ENCODE measurements around the gene CEP164.

Gene CEP164

GRCh38 chr11:117421041-117421440 lies 93.4 kb downstream of the CEP164 start:
- no peak for DNase-seq (ENCODE audit: low read depth)

DNA sequence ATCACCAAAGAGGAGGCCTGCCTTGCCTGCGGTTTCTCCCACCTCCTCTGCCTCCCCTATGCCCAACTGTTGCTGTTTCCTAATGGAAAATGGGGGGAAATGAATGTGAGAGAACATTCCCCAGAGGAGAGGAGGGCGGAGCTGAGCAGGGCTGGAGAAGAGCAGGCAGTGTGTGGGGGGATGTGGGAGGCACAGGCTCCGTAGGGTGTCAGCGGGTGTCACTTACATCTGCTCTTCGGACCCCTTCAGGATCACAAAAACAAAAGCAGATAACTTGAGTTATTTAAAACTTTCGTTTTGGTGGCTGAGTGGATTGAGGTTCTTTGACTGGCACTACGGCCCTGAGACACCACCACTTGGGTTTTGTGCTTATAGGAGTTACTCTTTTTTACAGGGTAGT lies 93.8 kb downstream of the CEP164 start:
- DNase-seq (ENCODE audit: low read depth), result no peak

DNA sequence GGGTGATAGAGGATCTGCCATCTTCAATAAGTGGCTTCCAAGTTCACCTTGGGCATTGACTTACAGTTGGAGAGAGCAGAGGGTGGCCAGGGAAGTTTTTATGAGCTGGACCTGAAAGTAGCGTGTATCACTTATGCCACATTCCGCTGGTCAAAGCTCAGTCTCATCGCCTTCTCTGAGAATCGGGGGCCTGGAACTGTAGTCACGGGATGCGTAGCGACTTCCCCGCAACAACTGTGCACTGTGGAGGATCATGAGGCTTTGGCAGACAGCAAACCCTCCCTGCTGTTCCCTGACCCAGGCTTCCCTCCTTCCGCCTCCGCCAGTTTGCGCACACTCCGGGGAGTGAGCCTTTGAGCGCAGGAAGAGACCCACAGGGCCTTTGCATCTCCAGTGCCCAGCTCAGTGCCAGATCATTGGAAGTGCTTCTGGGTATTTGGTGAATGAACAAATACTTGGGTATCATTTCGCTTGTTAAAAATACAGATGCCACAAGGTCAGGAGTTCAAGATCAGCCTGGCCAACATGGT lies 95.5 kb downstream of the CEP164 start:
- no peak for DNase-seq (ENCODE audit: low read depth)

GRCh38 chr11:117424781-117425180 lies 97.1 kb downstream of the CEP164 start:
- DNase-seq (ENCODE audit: low read depth), result no peak

DNA sequence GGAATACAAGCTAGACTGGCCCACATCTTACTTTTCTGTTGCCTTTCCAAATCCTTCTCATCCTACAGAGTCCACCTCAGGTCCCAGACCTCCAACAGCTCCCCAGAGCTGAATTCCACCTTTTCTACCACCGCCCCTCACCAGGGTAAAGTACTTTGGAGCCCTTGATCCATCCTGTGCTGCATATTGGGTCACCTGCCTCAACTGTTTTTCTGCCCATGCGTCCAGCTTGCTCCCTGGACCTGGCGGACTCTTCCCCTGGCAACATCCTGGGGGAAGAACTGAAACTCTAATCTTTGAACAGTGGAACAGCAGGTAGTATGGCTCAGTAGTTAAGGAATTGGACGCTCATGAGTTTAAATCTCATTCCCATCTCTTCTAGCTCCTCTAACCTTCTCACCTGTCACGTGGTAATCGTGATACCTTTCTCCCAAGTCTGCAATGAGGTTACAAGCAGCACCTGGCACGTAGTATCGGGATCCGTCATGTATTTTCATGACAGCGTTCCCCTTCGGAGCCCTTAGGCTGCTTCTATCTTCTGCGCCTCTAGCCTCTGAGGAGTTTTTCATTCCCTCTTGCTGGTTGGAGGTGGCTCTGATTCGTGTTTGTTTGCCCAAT lies 98.1 kb downstream of the CEP164 start:
- no peak for DNase-seq (ENCODE audit: low read depth)

- DNase-seq (ENCODE audit: low read depth), result peak; percentile 65
Observed at GRCh38 chr11:117426297-117426685, 98.6 kb downstream of the CEP164 start.

DNA sequence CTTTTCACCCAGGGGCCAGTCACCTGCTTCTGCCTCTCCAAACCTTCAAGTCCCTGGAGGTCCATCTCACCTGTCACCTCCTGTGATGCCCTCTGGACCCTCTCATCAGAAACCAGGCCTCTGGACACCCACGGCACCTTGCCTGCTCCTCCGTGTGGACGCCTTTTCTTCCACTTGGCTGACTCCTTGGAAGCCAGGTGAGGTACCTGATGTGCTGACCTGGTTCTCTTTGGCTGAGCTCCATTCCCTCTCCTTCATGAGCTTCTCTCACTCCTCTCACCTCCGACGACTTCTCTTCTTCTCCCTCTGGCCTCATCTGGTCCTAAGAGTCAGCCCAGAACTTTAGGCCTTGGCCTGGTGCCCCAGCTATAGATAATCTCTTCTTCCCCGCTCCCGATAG lies 99.3 kb downstream of the CEP164 start:
- no peak for DNase-seq (ENCODE audit: low read depth)

GRCh38 chr11:117427356-117427874 lies 99.8 kb downstream of the CEP164 start:
- no peak for DNase-seq (ENCODE audit: low read depth)

DNA sequence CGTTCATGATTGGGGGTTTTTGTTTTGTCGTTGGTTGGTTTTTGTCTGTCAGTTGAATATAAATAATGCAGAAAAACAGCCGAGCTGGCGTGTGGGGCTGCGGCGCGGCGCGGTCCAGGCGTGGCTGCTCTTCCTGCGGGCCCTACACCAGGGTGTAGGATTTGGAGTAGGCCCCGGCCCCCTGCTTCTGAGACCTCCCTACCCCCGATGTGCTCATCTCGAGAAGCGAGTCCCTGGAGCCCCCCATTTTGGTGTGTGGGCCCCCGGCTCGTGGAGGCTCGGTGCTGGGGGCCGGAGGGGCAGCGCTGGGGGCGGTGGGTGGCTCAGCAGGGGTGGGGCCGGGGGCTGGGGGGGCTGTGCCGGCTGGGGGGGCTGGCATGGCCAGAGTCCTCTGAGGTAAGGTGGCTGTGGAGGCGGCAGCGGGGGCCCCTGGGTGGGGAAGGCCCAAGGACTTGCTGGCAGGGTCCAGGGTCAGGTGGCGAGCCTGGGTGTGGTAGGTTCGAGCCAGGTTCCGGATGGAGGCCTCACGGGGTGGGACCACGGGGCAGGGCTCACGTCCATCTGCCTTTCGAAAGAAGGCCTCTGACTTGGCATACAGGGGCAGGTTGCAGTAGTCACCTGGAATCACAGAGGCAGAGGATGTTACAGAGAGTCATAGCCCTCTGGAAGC lies 100.7 kb downstream of the CEP164 start:
- DNase-seq (ENCODE audit: low read depth), result no peak

DNA sequence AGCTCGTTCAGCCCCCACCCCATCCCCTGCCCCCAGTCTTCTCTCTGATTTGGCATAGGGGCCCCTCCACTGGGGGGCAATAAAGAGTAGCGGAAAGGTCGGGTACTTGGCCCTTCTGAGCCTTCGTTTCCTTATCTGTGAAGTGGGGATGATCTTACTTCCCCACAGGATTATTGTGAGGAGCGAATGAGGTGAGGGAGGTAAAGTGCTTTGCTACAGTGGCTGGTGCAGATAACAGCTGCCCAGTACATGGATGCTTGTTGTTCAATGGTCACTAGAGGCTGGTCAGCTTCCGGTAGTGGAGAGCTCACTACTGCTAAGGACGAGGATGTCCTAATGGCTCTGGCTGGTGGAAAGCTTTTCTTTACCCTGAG lies 101.2 kb downstream of the CEP164 start:
- no peak for DNase-seq (ENCODE audit: low read depth)

GRCh38 chr11:117430293-117430955 lies 102.8 kb downstream of the CEP164 start:
- DNase-seq (ENCODE audit: low read depth), result no peak

- no peak for DNase-seq (ENCODE audit: low read depth)
Observed at GRCh38 chr11:117431436-117431835, 103.8 kb downstream of the CEP164 start.

DNA sequence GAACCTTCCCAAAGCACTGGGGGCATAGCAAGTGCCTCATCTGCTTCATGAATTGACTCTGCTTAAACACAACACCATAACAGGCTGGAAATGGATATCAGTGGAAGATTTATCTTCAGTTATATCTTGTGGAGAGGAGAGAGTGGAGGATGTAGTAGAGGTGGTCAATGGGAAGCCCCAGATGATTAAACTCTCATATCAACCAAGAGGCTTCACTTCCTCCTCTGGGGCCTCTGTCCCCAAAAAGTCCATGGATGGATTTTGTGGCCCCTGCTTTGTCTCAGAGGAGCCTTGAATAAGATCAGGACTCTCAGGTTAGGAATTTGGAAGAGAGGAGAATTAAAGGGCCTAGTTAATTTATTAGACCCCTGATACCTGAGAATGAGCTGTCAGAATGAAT lies 106.1 kb downstream of the CEP164 start:
- DNase-seq (ENCODE audit: low read depth), result no peak

DNA sequence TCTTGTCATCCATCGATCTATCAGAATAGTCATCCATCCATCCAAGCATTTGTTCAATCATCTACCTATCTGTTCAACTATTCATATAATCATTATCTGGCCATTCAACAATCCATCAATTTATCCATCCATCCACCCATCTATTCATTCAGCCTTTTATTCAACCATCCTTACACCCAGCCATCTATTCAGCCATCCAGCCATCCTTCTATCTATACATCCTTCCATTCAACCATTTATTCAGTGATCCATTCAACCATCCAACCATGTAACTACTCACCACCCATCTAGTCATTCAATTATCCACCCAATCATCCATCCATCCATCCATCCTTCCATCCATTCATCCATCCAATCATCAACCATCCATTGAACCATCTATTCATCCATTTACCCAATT lies 106.8 kb downstream of the CEP164 start:
- DNase-seq (ENCODE audit: low read depth), result no peak

GRCh38 chr11:117435326-117435725 lies 107.7 kb downstream of the CEP164 start:
- DNase-seq (ENCODE audit: low read depth), result no peak

DNA sequence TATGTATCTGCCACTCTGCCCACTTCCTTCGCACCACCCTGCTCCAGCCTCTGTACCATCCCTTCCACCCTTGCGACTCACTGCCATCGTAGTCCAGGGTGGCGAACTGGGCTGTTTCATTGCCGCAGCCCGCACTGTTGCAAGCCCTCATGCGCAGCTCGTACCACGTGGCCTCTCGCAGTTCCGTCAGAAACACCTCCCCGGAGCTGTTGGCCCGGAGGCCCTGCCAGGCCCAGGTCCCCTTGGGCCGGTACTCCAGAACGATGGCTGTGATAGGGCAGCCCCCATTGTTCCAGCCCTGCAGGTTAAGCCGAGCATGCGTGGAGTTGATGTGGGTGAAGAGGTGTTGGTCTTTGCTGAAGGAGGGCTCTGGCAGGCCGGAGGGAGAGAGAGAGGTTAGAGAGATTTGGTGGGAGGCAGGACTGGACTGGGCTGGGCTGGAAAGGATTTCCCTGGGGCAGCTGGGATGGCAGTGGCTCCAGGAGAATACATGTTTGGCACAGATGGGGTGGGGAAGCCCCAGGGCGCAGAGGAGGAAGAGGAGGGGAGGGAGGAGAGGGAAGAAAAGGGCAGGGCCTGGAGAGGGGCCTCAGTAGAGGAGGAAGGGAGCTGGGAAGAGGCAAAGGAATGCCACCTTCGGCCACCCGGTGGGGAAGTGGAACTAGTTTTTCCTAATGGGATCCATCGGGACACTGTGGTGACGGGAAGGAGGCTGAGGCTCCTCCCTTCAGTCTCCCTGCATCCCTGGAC lies 109.6 kb downstream of the CEP164 start:
- DNase-seq (ENCODE audit: low read depth), result no peak

DNA sequence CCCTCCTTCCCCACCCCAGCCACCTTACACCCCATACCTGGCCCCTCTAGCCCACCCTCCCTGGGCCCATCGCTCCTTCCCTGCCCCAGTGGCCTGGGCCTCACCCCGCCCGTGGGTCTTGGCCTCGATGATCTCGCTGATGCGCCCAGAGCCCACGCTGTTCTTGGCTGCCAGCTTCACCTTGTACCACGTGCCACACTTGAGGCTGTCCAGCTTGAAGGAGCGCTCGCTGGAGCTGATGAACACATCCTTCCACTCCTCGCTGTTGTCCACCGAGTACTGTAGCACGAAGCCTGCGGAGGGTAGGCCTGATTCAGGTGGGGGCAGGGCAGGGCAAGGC lies 110.1 kb downstream of the CEP164 start:
- DNase-seq (ENCODE audit: low read depth), result no peak

- DNase-seq (ENCODE audit: low read depth), result no peak
Observed at GRCh38 chr11:117438371-117439000, 110.8 kb downstream of the CEP164 start.

DNA sequence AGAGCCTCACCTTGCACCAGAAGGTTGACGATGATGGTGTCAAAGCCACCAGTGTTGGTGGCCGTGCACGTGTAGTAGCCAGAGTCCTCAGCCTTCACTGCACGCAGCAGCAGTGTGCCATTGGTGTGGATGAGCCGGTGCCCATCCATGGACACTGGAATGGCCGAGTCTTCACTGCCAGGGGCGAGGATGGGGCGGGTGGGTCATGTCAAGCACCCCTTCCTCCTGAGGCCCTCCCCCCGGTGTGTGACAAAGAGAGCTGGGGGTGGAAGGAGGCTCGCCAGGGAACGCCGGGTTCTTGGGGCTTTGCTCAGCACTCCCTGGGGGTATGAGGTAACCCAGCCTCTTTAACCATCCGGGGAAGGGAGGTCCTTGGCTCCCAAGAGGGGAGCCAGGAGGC lies 111.6 kb downstream of the CEP164 start:
- DNase-seq (ENCODE audit: low read depth), result no peak

DNA sequence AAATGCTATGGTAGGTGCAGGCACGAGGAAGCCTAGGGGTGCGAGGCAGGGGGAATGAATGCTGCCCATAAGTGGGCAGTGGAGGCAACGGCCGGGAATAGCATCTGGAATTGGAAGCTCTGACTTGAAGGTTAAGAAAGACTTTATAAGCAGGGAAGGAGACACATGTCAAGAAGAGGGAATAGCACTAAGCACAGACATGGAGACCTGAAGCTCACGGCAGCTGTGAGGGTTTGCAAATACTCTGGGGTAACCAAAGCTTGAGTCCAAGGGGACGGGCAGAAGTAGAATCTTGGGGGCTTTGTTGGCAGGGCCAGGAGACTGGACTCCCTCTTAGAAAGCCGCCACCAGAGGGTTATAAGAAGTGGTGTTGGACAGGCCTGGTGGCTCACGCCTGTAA lies 112.6 kb downstream of the CEP164 start:
- DNase-seq (ENCODE audit: low read depth), result no peak

- no peak for DNase-seq (ENCODE audit: low read depth)
Observed at GRCh38 chr11:117441146-117441975, 113.7 kb downstream of the CEP164 start.

Data from activated T-cell treated with anti-CD3 and anti-CD28 coated beads for 48 hours (primary cell).